HepG2 (cell line): ENCODE data around the gene CASKIN1. TPM values are rescaled to one million over a fixed set of nuclear protein-coding genes. Genes with fewer than 3 reads are reported as not detected.
A peak's percentile ranks its signal among the peaks of the same experiment; 100 is the strongest.

Experiments used
- GTF3A ChIP-seq: sonication (generic); formaldehyde crosslinking; conservative IDR thresholded peaks from 2 replicates; pipeline ENCODE4 v1.4.0; 2020; ENCODE audit warnings: mild to moderate bottlenecking, missing genetic modification reagents
- HNF4A ChIP-seq: sonication (generic); formaldehyde crosslinking; IDR thresholded peaks from 2 replicates; pipeline ENCODE4 v1.4.0; 2020; ENCODE audit warnings: missing genetic modification reagents
- IRF9 ChIP-seq: sonication (generic); formaldehyde crosslinking; IDR thresholded peaks from 2 replicates; pipeline ENCODE4 v1.8.0; 2022; ENCODE audit warnings: missing genetic modification reagents, mild to moderate bottlenecking, borderline replicate concordance
- KLF16 ChIP-seq, 2 experiments: sonication (generic) in 1 of 2; formaldehyde crosslinking in 1 of 2; IDR thresholded peaks; 2 replicates each; pipeline versions ENCODE4 v1.6.1 to v1.8.0; 2016 to 2023; ENCODE audit warnings: missing genetic modification reagents in 2 of 2, missing compliant biosample characterization in 1 of 2
- KLF6 ChIP-seq: IDR thresholded peaks from 2 replicates; pipeline ENCODE4 v1.8.0; 2016; ENCODE audit warnings: missing biosample characterization, missing genetic modification reagents
- PRPF4 ChIP-seq: fragments of 200-400 bp; formaldehyde crosslinking; IDR thresholded peaks from 2 replicates; pipeline ENCODE4 v1.6.1; 2016; ENCODE audit warnings: low read length, low read depth; ENCODE audit not compliant: poor library complexity, severe bottlenecking
- RAD51 ChIP-seq: fragments of 450-650 bp; IDR thresholded peaks from 2 replicates; pipeline ENCODE4 v1.6.1; 2016; ENCODE audit warnings: borderline replicate concordance
- REST ChIP-seq, 2 experiments: IDR thresholded peaks; 2 replicates each; pipeline ENCODE4 v1.6.1; 2011 to 2012; ENCODE audit warnings: low read length in 2 of 2, borderline replicate concordance in 1 of 2, low read depth in 1 of 2, mild to moderate bottlenecking in 1 of 2, moderate library complexity in 1 of 2
- SMC3 ChIP-seq: IDR thresholded peaks from 2 replicates; pipeline ENCODE4 v1.6.1; 2011; ENCODE audit warnings: low read length, improper control_type of control experiment
- ZMAT5 ChIP-seq: sonication (generic); formaldehyde crosslinking; IDR thresholded peaks from 2 replicates; pipeline ENCODE4 v1.5.0; 2020; ENCODE audit warnings: mild to moderate bottlenecking, low read depth, missing genetic modification reagents, borderline replicate concordance
- ZNF24 ChIP-seq: fragments of 450-650 bp; IDR thresholded peaks from 2 replicates; pipeline ENCODE4 v1.6.1; 2017; ENCODE audit warnings: antibody characterized with exemption, mild to moderate bottlenecking
- ZNF34 ChIP-seq: sonication (generic); formaldehyde crosslinking; IDR thresholded peaks from 2 replicates; pipeline ENCODE4 v1.4.0; 2020; ENCODE audit warnings: mild to moderate bottlenecking, missing genetic modification reagents, borderline replicate concordance
- ZNF451 ChIP-seq: sonication (generic); formaldehyde crosslinking; IDR thresholded peaks from 2 replicates; pipeline ENCODE4 v1.5.0; 2020; ENCODE audit warnings: mild to moderate bottlenecking, missing genetic modification reagents
- ZNF747 ChIP-seq: sonication (generic); formaldehyde crosslinking; IDR thresholded peaks from 2 replicates; pipeline ENCODE4 v1.8.1; 2023; ENCODE audit warnings: missing genetic modification reagents, mild to moderate bottlenecking, borderline replicate concordance
- ZNF780A ChIP-seq: sonication (generic); formaldehyde crosslinking; IDR thresholded peaks from 2 replicates; pipeline ENCODE4 v1.8.0; 2022; ENCODE audit warnings: mild to moderate bottlenecking, missing genetic modification reagents, moderate library complexity
- polyA plus RNA-seq, 8 experiments: library from polyadenylated mRNA; depleted of rRNA in 3 of 8; stranded (reverse) in 7 of 8; unstranded in 1 of 8; fragments of >200 nt; fragmentation: Illumina TruSeq in 4 of 8; extraction: Trizol in 4 of 8; gene quantifications; 2 replicates each; pipeline versions ENCODE4 v1.2.1 to v1.2.3, GENCODE V29; 2011 to 2016; ENCODE audit warnings: low read depth in 4 of 8, missing spikeins in 1 of 8, mixed read lengths in 1 of 8; ENCODE audit not compliant: insufficient read depth in 1 of 8
- total RNA-seq, 5 experiments: library from RNA; depleted of rRNA; stranded (reverse); fragments of >200 nt; fragmentation: Illumina TruSeq; extraction: Trizol; gene quantifications; 2 replicates each; pipeline ENCODE4 v1.2.3, GENCODE V29; 2016; ENCODE audit warnings: low read depth in 1 of 5

Gene CASKIN1
- total and polyA plus RNA-seq, 2 of the 13 experiments (the other 11 are each of a cell fraction or from before 2014, with no cell fraction given): 1.2 to 2.2 TPM

- TF ChIP-seq RAD51: no peak
- TF ChIP-seq GTF3A: 0 out of 2 replicates have a peak, but pooled peaks have one; percentile 57
- peak in 1 of 2 experiments; percentile 68; a peak in 1 of 4 replicates for TF ChIP-seq KLF16 (CRISPR knock-in tag; IDR thresholded peaks at IDR 0.05)
- no peak for TF ChIP-seq SMC3
- 0 out of 2 replicates have a peak, but pooled peaks have one; percentile 45 for TF ChIP-seq ZNF34 (CRISPR knock-in tag)
- no peak for TF ChIP-seq PRPF4
- no peak for TF ChIP-seq ZNF24
- peak; percentile 83; the same call in 1 of the 2 replicates for TF ChIP-seq ZNF747 (CRISPR knock-in tag)
- no peak for TF ChIP-seq ZNF780A
- TF ChIP-seq HNF4A (CRISPR knock-in tag): no peak; the same call in 1 of the 2 replicates
- TF ChIP-seq KLF6 (CRISPR knock-in tag): no peak
- no peak; the same call in 1 of the 2 replicates for TF ChIP-seq IRF9 (CRISPR knock-in tag)
- no peak for TF ChIP-seq ZMAT5
- no peak for TF ChIP-seq ZNF451
- TF ChIP-seq REST (IDR thresholded peaks at IDR 0.05; ENCODE audit: borderline replicate concordance in 1 of 2, low read depth in 1 of 2, low read length in 2 of 2): no peak; a peak in 1 of 4 replicates
These were observed 27.0 kb upstream of the CASKIN1 start, which contains the start of gene E4F1 (continued) for GRCh38 chr16:2223221-2223941.
